T follicular helper cell (primary cell): ENCODE measurements around the gene AGBL4.
"Not testable (repeated sequence)": the region's sequence is repeated elsewhere in the genome, so short reads cannot be mapped to it uniquely, and the experiment has no call there.

ENCODE experiments used
- DNase-seq: peaks from one replicate; pipeline ENCODE4 v3.0.0-alpha.2; 2020; ENCODE audit warnings: low read depth

AGBL4 gene

GRCh38 chr1:48536477-48536876 lies 1487.3 kb downstream of the AGBL4 start:
- no peak for DNase-seq

- DNase-seq = no peak
Measured at GRCh38 chr1:48532976-48533375, 1490.8 kb downstream of the AGBL4 start.

- DNase-seq = no peak
Measured at GRCh38 chr1:48530727-48531351, 1492.9 kb downstream of the AGBL4 start.

- no peak for DNase-seq
Measured at GRCh38 chr1:48527051-48527450, 1496.7 kb downstream of the AGBL4 start.

- no peak for DNase-seq
Measured at GRCh38 chr1:48526008-48526710, 1497.6 kb downstream of the AGBL4 start.

- DNase-seq = no peak
Measured at GRCh38 chr1:48524892-48525467, 1498.8 kb downstream of the AGBL4 start.

- no peak for DNase-seq
Measured at GRCh38 chr1:48523558-48523957, 1500.2 kb downstream of the AGBL4 start.

- not testable (repeated sequence) for DNase-seq
Measured at GRCh38 chr1:48519896-48520295, 1503.9 kb downstream of the AGBL4 start.

- no peak for DNase-seq
Measured at GRCh38 chr1:48506870-48507269, 1516.9 kb downstream of the AGBL4 start.

GRCh38 chr1:48500541-48501450 lies 1523.0 kb downstream of the AGBL4 start:
- DNase-seq = no peak

GRCh38 chr1:48499211-48499735 lies 1524.5 kb downstream of the AGBL4 start:
- no peak for DNase-seq

GRCh38 chr1:48498096-48498791 lies 1525.5 kb downstream of the AGBL4 start:
- DNase-seq = peak; percentile 43

GRCh38 chr1:48495911-48496310 lies 1527.8 kb downstream of the AGBL4 start:
- DNase-seq = no peak

GRCh38 chr1:48495166-48495565 lies 1528.6 kb downstream of the AGBL4 start:
- DNase-seq = no peak

GRCh38 chr1:48493970-48494769 lies 1529.6 kb downstream of the AGBL4 start:
- DNase-seq = no peak

GRCh38 chr1:48493041-48493440 lies 1530.7 kb downstream of the AGBL4 start:
- no peak for DNase-seq

GRCh38 chr1:48492392-48492791 lies 1531.4 kb downstream of the AGBL4 start:
- no peak for DNase-seq

GRCh38 chr1:48488721-48489120 lies 1535.0 kb downstream of the AGBL4 start:
- DNase-seq = no peak
